H1 (cell line): ENCODE data around the gene THAP7. TPM values are rescaled to one million over a fixed set of nuclear protein-coding genes. Genes with fewer than 3 reads are reported as not detected.
A peak's percentile ranks its signal among the peaks of the same experiment; 100 is the strongest.

ENCODE experiments used
- CTCF ChIA-PET: fragments of 300-600 bp; sonication (Branson Sonifier 250); formaldehyde crosslinking; loops from one replicate; lab custom pipeline; 2021; ENCODE audit not compliant: partially characterized antibody; lab: Charles Lee
- POLR2A ChIA-PET: fragments of 300-600 bp; sonication (Branson Sonifier 250); formaldehyde crosslinking; loops from one replicate; lab custom pipeline; 2021; ENCODE audit warnings: inconsistent platforms; ENCODE audit not compliant: partially characterized antibody; lab: Charles Lee
- DNase-seq, 2 experiments: peaks; one replicate each; pipeline versions ENCODE4 v3.0.0 to v3.0.0-alpha.2; 2010 to 2022; ENCODE audit warnings: low spot score in 2 of 2, low read depth in 1 of 2, mixed read lengths in 1 of 2
- FAIRE-seq: peaks from 2 replicates; lab custom pipeline; 2011; peaks lifted over from hg19 to GRCh38; lab: Jason Lieb, UNC
- H2AFZ ChIP-seq: 2 replicates; pipeline ENCODE4 v1.8.1; 2012; ENCODE audit warnings: low read length, inconsistent platforms
- H2AK5ac ChIP-seq: 2 replicates; pipeline ENCODE4 v1.6.1; 2013; ENCODE audit warnings: low read depth, low read length
- H2BK120ac ChIP-seq: replicated peaks from 2 replicates; pipeline ENCODE3; 2013; ENCODE audit warnings: low read depth, low read length, inconsistent platforms
- H2BK12ac ChIP-seq: 2 replicates; pipeline ENCODE4 v1.6.1; 2013; ENCODE audit warnings: low read depth, low read length
- H2BK15ac ChIP-seq: 2 replicates; pipeline ENCODE4 v1.6.1; 2013; ENCODE audit warnings: low read length
- H2BK20ac ChIP-seq: 2 replicates; pipeline ENCODE4 v1.6.1; 2013; ENCODE audit warnings: low read length
- H2BK5ac ChIP-seq: 2 replicates; pipeline ENCODE4 v1.6.1; 2013; ENCODE audit warnings: low read depth, low read length
- H3K14ac ChIP-seq: 2 replicates; pipeline ENCODE4 v1.6.1; 2013; ENCODE audit warnings: inconsistent platforms; ENCODE audit not compliant: insufficient read length
- H3K18ac ChIP-seq: 2 replicates; pipeline ENCODE4 v1.6.1; 2013; ENCODE audit warnings: low read length; ENCODE audit errors: extremely low read depth
- H3K23ac ChIP-seq: 2 replicates; pipeline ENCODE4 v1.6.1; 2013; ENCODE audit warnings: inconsistent platforms; ENCODE audit not compliant: insufficient read length
- H3K23me2 ChIP-seq: 2 replicates; pipeline ENCODE4 v1.6.1; 2013; ENCODE audit warnings: low read depth, low read length
- H3K27ac ChIP-seq: 2 replicates; pipeline ENCODE4 v1.6.1; 2011; ENCODE audit warnings: low read depth, low read length, inconsistent platforms
- H3K27me3 ChIP-seq, 4 experiments: replicated peaks in 1 of 4; 1 replicate in 1 of 4; 2 replicates in 3 of 4; pipeline versions ENCODE4 v1.6.1 to v1.8.1; 2011 to 2013; ENCODE audit warnings: low read length in 3 of 4, mild to moderate bottlenecking in 3 of 4, inconsistent platforms in 2 of 4, mixed read lengths in 2 of 4, moderate library complexity in 1 of 4; ENCODE audit not compliant: control insufficient read depth in 3 of 4, insufficient read depth in 3 of 4; ENCODE audit errors: extremely low read depth in 1 of 4
- H3K36me3 ChIP-seq, 4 experiments: 2 replicates each; pipeline versions ENCODE4 v1.6.1 to v1.8.1; 2011 to 2013; ENCODE audit warnings: mild to moderate bottlenecking in 4 of 4, low read length in 3 of 4, moderate library complexity in 2 of 4, control low read depth in 1 of 4, inconsistent platforms in 1 of 4; ENCODE audit not compliant: insufficient read depth in 4 of 4, control insufficient read depth in 2 of 4
- H3K4ac ChIP-seq: replicated peaks from 2 replicates; pipeline ENCODE3; 2013; ENCODE audit warnings: low read length, low read depth, mixed read lengths, inconsistent platforms; ENCODE audit not compliant: insufficient read length
- H3K4me1 ChIP-seq, 4 experiments: replicated peaks in 1 of 4; 1 replicate in 1 of 4; 2 replicates in 3 of 4; pipeline versions ENCODE4 v1.6.1 to v1.8.1; 2011 to 2013; ENCODE audit warnings: low read length in 3 of 4, inconsistent platforms in 2 of 4, mixed read lengths in 1 of 4; ENCODE audit not compliant: insufficient read depth in 4 of 4, control insufficient read depth in 3 of 4
- H3K4me2 ChIP-seq, 2 experiments: 2 replicates each; pipeline versions ENCODE4 v1.6.1 to v1.8.1; 2011 to 2013; ENCODE audit warnings: low read depth in 2 of 2, low read length in 2 of 2, control low read depth in 1 of 2, inconsistent platforms in 1 of 2, mild to moderate bottlenecking in 1 of 2; ENCODE audit not compliant: insufficient read depth in 1 of 2
- H3K4me3 ChIP-seq, 4 experiments: fragments of 200-600, 300-600 bp in 1 of 4; sonication (generic), shearing (Covaris generic), sonication (Bioruptor Twin) in 1 of 4; 2 replicates each; pipeline versions ENCODE4 v1.5.1 to v1.8.1; 2011 to 2016; ENCODE audit warnings: low read length in 4 of 4, low read depth in 3 of 4, control low read depth in 2 of 4, inconsistent platforms in 2 of 4, mild to moderate bottlenecking in 2 of 4, mixed read lengths in 1 of 4, moderate library complexity in 1 of 4; ENCODE audit not compliant: insufficient read depth in 2 of 4; ENCODE audit errors: extremely low read depth in 1 of 4
- H3K56ac ChIP-seq: replicated peaks from 2 replicates; pipeline ENCODE3; 2013; ENCODE audit warnings: low read depth, mild to moderate bottlenecking, mixed read lengths, low read length, inconsistent platforms; ENCODE audit not compliant: insufficient read length
- H3K79me1 ChIP-seq: 2 replicates; pipeline ENCODE4 v1.6.1; 2013; ENCODE audit warnings: low read depth, low read length, control low read depth
- H3K79me2 ChIP-seq, 2 experiments: 2 replicates each; pipeline versions ENCODE4 v1.6.1 to v1.8.1; 2012 to 2013; ENCODE audit warnings: low read length in 2 of 2, mild to moderate bottlenecking in 2 of 2, inconsistent platforms in 1 of 2; ENCODE audit not compliant: insufficient read depth in 2 of 2, control insufficient read depth in 1 of 2
- H3K9ac ChIP-seq, 4 experiments: replicated peaks in 1 of 4; 1 replicate in 1 of 4; 2 replicates in 3 of 4; pipeline versions ENCODE4 v1.6.1 to v1.8.1; 2011 to 2013; ENCODE audit warnings: low read depth in 3 of 4, low read length in 3 of 4, control low read depth in 2 of 4, mild to moderate bottlenecking in 2 of 4, moderate library complexity in 2 of 4, inconsistent platforms in 1 of 4; ENCODE audit errors: extremely low read depth in 1 of 4
- H3K9me3 ChIP-seq, 2 experiments: 2 replicates each; pipeline versions ENCODE4 v1.6.1 to v1.8.1; 2012 to 2013; ENCODE audit warnings: mild to moderate bottlenecking in 2 of 2, moderate library complexity in 2 of 2, control low read depth in 1 of 2, inconsistent platforms in 1 of 2, low read depth in 1 of 2, low read length in 1 of 2, mixed read lengths in 1 of 2; ENCODE audit not compliant: insufficient read depth in 2 of 2
- H4K20me1 ChIP-seq, 2 experiments: replicated peaks in 1 of 2; 2 replicates each; pipeline versions ENCODE3 to v1.8.1; 2011 to 2013; ENCODE audit warnings: inconsistent platforms in 2 of 2, low read length in 2 of 2, mild to moderate bottlenecking in 1 of 2; ENCODE audit not compliant: insufficient read depth in 2 of 2, control insufficient read depth in 1 of 2
- H4K5ac ChIP-seq: 2 replicates; pipeline ENCODE4 v1.6.1; 2013; ENCODE audit warnings: low read length, low read depth, mixed read lengths, inconsistent platforms; ENCODE audit not compliant: insufficient read length
- H4K8ac ChIP-seq: 2 replicates; pipeline ENCODE4 v1.8.0; 2013; ENCODE audit warnings: mild to moderate bottlenecking, moderate library complexity, low read length, inconsistent platforms; ENCODE audit not compliant: insufficient read depth; ENCODE audit errors: extremely low read depth
- H4K91ac ChIP-seq: replicated peaks from 2 replicates; pipeline ENCODE3; 2013; ENCODE audit warnings: low read length, mixed read lengths, inconsistent platforms; ENCODE audit not compliant: insufficient read length
- CREB1 ChIP-seq: IDR thresholded peaks from 2 replicates; pipeline ENCODE4 v1.6.1; 2012; ENCODE audit warnings: inconsistent platforms
- EGR1 ChIP-seq: IDR thresholded peaks from 2 replicates; pipeline ENCODE4 v1.6.1; 2011; ENCODE audit warnings: low read depth, low read length, borderline replicate concordance
- EZH2 ChIP-seq: fragments of 200-600 bp; sonication (generic); IDR thresholded peaks from 2 replicates; pipeline ENCODE4 v1.7.1; 2012; ENCODE audit warnings: low read depth, mild to moderate bottlenecking, moderate library complexity, low read length, inconsistent platforms; ENCODE audit not compliant: severe bottlenecking
- HDAC6 ChIP-seq: IDR thresholded peaks from one replicate; pipeline ENCODE4 v1.7.1; 2012; ENCODE audit warnings: low read depth, mild to moderate bottlenecking, inconsistent platforms, low read length, moderate library complexity
- JUND ChIP-seq: IDR thresholded peaks from 2 replicates; pipeline ENCODE4 v1.6.1; 2011; ENCODE audit warnings: mild to moderate bottlenecking, improper control_type of control experiment, low read length
- KDM1A ChIP-seq: fragments of 200-600, 300-600 bp; sonication (generic); IDR thresholded peaks from 2 replicates; pipeline ENCODE4 v1.7.1; 2016; ENCODE audit warnings: mild to moderate bottlenecking, low read length, borderline replicate concordance
- RXRA ChIP-seq: IDR thresholded peaks from 2 replicates; pipeline ENCODE4 v1.6.1; 2011; ENCODE audit warnings: low read depth, mild to moderate bottlenecking, low read length, moderate library complexity; ENCODE audit not compliant: insufficient read depth
- SP2 ChIP-seq: IDR thresholded peaks from 2 replicates; pipeline ENCODE4 v1.6.1; 2012; ENCODE audit warnings: mild to moderate bottlenecking, low read length, inconsistent platforms
- TCF12 ChIP-seq: IDR thresholded peaks from 2 replicates; pipeline ENCODE4 v1.6.1; 2011; ENCODE audit warnings: low read depth, mild to moderate bottlenecking, low read length
- WGBS, 2 experiments: shearing (Covaris generic) in 1 of 2; methylation state at CpG; one replicate each; pipeline versions ENCODE4 v1.1.6 to v1.1.7; 2013 to 2015; ENCODE audit warnings: low lambda C conversion rate in 2 of 2, mixed read lengths in 2 of 2, inconsistent platforms in 1 of 2, low coverage in 1 of 2, missing lambda C conversion rate in 1 of 2; ENCODE audit not compliant: insufficient replicate concordance in 2 of 2, insufficient coverage in 1 of 2, insufficient read length in 1 of 2; ENCODE audit errors: extremely low coverage in 1 of 2, missing lambda C conversion rate in 1 of 2; 5-methylcytosine and 5-hydroxymethylcytosine counted together
- polyA plus RNA-seq, 7 experiments: library from polyadenylated mRNA; depleted of rRNA in 3 of 7; stranded (reverse) in 5 of 7; unstranded in 2 of 7; fragments of >200 nt in 5 of 7; fragments of 200-250 nt in 2 of 7; gene quantifications; 1 replicate in 5 of 7; 2 replicates in 1 of 7; 4 replicates in 1 of 7; pipeline versions ENCODE4 v1.2.1 to v1.2.3, GENCODE V29; 2011 to 2013; ENCODE audit warnings: missing spikeins in 2 of 7, mixed read lengths in 2 of 7
- total RNA-seq: library from RNA; stranded (reverse); fragmentation: NEBNext Ultra II Directional; extraction: Animal tissue kit (Norgen Biotek cat#: 25700); gene quantifications from 2 replicates; pipeline ENCODE4 v1.2.1, GENCODE V29; 2021
- TF ChIP-seq, protein P1 (sequence below): IDR thresholded peaks from 2 replicates; pipeline ENCODE4 v1.6.1; 2012; ENCODE audit warnings: low read length, inconsistent platforms
- TF ChIP-seq, protein P2 (sequence below): IDR thresholded peaks from 2 replicates; pipeline ENCODE4 v1.6.1; 2012; ENCODE audit warnings: inconsistent platforms

The THAP7 gene
- total and polyA plus RNA-seq, 2 of the 8 experiments (the other 6 are each of a cell fraction or from before 2014, with no cell fraction given), result 16.9 to 32.5 TPM

DNA sequence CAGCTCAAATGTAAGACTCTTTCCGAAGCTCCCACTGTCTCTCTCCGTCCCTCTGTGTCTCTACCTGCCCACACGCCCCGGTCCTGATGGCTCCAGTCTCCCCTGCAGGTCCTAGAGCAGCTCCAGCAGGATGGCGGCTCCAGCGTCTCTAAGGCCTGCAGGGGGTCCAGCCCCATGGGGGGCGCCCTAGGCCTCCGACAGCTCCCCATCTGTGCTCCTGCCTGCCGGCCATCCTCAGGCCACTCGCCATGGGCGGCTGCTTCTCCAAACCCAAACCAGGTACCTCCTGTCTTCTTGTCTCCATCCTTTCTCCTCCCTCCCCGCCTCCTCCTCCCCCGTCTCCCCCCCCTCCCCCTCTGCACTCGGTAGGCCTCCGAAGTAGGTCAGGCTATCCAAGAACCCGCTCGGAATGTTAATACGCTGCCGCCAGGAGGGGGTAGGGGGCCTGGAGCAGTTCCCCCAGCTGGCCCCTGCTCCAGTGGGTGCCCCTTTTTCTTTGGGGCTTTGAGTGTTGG, 34.2 kb downstream of the THAP7 start:
- Histone ChIP-seq H2AK5ac (no peak overlapping the region), H3K56ac (no peak overlapping the region), H3K9ac (no peak overlapping the region), H2BK120ac (no peak overlapping the region), H3K4me3 (peak overlapping the region in 1 of 4 experiments; percentile 39; a peak in 2 of 8 replicates), H2BK15ac (no peak overlapping the region), H3K27ac (no peak overlapping the region), H3K23me2 (peaks cover 2% of the 10 kb centered on the region; the same call in 1 of the 2 replicates), H2BK20ac (no peak overlapping the region), H3K79me2 (no peaks in the 10 kb centered on the region), H3K36me3 (no peaks in the 10 kb centered on the region), H3K79me1 (no peaks in the 10 kb centered on the region), H4K91ac (no peak overlapping the region), H3K4me2 (peak overlapping the region; percentile 35 to 61), H3K18ac (no peak overlapping the region; the same call in 1 of the 2 replicates), H3K14ac (no peak overlapping the region), H2BK5ac (no peak overlapping the region), H4K8ac (no peak overlapping the region), H3K9me3 (no peaks in the 10 kb centered on the region), H4K20me1 (peaks cover 6 to 11% of the 10 kb centered on the region in 2 experiments), H2AFZ (no peak overlapping the region), H3K27me3 (peaks cover 34 to 68% (median 56%) of the 10 kb centered on the region in 4 experiments), H3K23ac (no peak overlapping the region), H2BK12ac (no peak overlapping the region), H3K4ac (no peak overlapping the region), H3K4me1 (peaks cover 0 to 19% (median 13%) of the 10 kb centered on the region in 4 experiments; a peak in 6 of 7 replicates), H4K5ac (no peak overlapping the region)
- FAIRE-seq (no peak), DNase-seq (peak in 1 of 2 experiments; percentile 72)
- 19% methylated on average over 11 of the region's 19 CpGs; no CpG with 5 or more reads in 1 of the 2 experiments for WGBS, 2 experiments
- POLR2A ChIA-PET, result interaction anchor here (1.8 to 2.2 kb wide), 3 partner anchors 10 to 79 kb away, joined by 5 to 15 read pairs (median 6); no protein-coding TSS in a partner anchor
- CTCF ChIA-PET, result interaction anchor here (0.7 to 10.9 kb wide), 6 partner anchors 8 to 82 kb away, joined by 3 to 115 read pairs (median 9); partner anchors contain the start of gene THAP7
- TF ChIP-seq SP2 (no peak), EGR1 (no peak), CREB1 (no peak), KDM1A (no peak), JUND (no peak), RXRA (no peak), TCF12 (peak; percentile 73; the same call in 1 of the 2 replicates), HDAC6 (no peak), EZH2 (peak; percentile 22)
- TF ChIP-seq, protein P1, sequence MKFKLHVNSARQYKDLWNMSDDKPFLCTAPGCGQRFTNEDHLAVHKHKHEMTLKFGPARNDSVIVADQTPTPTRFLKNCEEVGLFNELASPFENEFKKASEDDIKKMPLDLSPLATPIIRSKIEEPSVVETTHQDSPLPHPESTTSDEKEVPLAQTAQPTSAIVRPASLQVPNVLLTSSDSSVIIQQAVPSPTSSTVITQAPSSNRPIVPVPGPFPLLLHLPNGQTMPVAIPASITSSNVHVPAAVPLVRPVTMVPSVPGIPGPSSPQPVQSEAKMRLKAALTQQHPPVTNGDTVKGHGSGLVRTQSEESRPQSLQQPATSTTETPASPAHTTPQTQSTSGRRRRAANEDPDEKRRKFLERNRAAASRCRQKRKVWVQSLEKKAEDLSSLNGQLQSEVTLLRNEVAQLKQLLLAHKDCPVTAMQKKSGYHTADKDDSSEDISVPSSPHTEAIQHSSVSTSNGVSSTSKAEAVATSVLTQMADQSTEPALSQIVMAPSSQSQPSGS, result no peak
- TF ChIP-seq, protein P2, sequence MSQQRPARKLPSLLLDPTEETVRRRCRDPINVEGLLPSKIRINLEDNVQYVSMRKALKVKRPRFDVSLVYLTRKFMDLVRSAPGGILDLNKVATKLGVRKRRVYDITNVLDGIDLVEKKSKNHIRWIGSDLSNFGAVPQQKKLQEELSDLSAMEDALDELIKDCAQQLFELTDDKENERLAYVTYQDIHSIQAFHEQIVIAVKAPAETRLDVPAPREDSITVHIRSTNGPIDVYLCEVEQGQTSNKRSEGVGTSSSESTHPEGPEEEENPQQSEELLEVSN, result no peak
